Cardiac ventricle fibroblast (primary cell): ENCODE results near the gene PLCH2. TPM values are rescaled to one million over a fixed set of nuclear protein-coding genes. Genes with fewer than 3 reads are reported as not detected.

Source experiments
- total RNA-seq: library from RNA; depleted of rRNA; stranded (reverse); fragments of >200 nt; gene quantifications from 2 replicates; pipeline ENCODE4 v1.2.3, GENCODE V29; 2015

Gene PLCH2, protein sequence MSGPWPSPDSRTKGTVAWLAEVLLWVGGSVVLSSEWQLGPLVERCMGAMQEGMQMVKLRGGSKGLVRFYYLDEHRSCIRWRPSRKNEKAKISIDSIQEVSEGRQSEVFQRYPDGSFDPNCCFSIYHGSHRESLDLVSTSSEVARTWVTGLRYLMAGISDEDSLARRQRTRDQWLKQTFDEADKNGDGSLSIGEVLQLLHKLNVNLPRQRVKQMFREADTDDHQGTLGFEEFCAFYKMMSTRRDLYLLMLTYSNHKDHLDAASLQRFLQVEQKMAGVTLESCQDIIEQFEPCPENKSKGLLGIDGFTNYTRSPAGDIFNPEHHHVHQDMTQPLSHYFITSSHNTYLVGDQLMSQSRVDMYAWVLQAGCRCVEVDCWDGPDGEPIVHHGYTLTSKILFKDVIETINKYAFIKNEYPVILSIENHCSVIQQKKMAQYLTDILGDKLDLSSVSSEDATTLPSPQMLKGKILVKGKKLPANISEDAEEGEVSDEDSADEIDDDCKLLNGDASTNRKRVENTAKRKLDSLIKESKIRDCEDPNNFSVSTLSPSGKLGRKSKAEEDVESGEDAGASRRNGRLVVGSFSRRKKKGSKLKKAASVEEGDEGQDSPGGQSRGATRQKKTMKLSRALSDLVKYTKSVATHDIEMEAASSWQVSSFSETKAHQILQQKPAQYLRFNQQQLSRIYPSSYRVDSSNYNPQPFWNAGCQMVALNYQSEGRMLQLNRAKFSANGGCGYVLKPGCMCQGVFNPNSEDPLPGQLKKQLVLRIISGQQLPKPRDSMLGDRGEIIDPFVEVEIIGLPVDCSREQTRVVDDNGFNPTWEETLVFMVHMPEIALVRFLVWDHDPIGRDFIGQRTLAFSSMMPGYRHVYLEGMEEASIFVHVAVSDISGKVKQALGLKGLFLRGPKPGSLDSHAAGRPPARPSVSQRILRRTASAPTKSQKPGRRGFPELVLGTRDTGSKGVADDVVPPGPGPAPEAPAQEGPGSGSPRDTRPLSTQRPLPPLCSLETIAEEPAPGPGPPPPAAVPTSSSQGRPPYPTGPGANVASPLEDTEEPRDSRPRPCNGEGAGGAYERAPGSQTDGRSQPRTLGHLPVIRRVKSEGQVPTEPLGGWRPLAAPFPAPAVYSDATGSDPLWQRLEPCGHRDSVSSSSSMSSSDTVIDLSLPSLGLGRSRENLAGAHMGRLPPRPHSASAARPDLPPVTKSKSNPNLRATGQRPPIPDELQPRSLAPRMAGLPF (N-terminal part only)
- total RNA-seq, result not detected in 2 replicates

DNA sequence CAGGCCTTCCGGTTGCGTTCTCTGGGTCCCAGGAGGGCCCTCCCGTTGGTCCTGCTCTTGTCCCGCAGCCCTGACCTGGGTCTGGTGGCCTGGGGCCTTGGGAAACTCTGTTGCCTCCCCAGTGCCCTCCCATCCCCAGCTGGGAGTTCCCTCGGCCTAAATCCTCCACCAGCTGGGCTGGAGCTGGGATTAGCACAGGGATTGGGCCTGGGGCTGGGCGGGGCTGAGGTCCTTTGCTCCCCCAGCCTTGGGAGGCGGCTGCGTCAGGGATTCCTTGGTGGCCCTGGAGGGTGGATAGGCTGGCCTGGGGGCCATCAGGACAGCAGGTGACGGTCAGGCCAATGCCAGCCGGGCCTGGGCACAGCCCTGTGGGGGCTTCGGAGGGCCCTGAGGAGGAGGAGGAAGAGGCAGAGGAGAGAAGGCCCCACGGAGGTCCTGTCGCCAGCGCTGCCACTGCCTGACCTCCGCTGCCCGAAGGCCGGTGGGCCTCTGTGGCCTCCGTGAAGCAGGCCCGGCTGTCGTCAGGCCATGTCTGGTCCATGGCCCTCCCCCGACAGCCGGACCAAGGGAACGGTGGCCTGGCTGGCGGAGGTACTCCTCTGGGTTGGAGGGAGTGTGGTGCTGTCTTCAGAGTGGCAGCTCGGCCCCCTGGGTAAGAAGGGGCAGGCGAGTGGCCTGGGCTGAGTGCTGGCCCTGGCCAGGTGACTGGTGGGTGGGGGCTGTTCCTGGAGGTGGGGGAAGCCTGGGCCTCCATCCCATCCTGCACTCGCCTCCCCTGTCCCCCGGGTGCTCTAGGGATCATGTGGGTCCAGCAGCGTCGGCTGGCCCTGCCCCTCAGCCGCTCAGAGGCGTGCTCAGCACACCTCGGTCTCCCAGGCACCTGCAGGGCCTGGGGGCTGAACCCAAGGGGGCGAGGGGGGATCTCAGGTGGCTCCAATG, at the start of gene PLCH2:
PLCH2 (plus strand) TSS at position 229 of the 939 bp plus-strand sequence; CDS start at position 529, 300 bp downstream.

DNA sequence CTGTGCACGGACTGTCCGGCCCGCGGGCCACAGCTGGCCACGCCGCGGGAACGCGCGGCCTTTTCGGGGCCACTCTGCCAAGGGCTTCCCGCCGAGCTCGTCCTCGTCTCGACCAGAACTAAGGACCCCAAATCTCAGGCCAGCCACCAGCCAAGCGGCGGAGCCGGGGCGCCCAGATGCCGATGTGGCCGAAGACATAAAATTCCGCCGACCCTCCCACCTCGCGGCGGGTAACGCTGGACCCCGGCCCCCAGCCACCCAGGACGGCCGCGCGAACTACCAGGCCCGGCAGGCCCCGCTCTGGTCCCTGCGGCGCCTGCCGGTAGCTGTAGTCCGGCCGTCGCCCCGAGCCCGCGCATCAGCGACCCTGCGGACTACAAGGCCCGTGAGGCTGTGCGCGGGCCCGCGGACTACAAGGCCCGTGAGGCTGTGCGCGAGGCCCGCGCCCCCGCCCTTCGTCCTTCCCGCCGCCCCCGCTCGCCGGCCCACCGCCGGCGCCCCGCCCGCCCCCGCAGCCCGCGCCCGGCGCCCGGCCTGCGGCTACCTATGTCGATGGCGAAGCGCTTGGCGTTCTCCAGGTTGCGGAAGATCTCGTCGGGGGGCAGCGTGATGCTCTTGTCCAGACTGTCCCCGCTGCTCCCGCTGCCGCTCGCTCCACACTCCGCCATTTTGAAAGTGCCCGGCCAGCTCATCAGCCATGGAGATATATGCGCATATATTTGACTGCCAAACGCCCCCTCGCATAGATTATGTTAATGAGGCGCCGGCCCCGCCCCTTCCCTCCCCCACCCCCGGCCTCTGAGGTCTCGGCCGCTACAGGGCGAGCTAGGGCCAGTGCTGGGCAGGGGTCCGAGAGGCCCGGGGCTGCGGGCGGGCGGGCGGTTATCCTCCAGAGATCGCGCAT, 50.1 kb downstream of the PLCH2 start, which contains the start of gene PANK4:
PANK4 (minus strand) TSS at position 677 of the 904 bp plus-strand sequence; CDS start at position 668, 9 bp downstream.

DNA sequence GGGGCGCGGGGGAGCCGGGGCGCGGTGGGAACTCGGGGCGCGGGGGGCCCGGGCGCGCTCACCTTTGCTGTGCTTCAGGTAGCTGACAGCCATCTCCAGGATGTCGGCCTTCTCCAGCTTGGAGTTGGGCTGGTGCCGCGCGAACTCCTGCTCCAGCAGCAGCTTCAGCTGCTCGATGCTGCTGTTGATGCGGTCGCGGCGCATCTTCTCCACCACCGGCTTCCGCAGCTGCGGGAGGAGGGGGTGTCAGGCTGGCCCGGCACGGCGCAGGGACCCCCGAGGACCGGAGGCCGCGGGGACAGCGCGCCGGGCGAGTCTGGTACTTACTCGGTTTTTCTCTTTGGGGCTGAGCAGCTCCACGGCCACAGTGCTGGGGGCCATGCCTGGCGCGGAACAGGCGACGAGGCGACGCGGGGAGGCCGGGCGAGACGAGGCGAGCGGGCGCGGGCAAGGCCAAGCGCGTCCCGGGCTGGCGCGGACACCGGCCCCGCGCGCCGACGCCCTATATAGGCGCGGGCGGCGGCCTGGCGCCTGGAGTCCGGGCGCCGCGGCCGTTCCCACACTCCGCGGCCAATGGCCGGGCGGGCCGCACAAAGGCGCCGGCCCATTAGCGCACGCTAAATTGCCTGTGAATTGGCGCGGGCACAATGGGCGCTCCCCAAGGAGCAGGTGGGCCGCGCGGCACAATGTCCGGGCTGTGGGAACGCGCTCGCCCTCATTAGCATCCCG, 53.9 kb downstream of the PLCH2 start, which contains the start of gene HES5:
HES5 (minus strand) TSS at position 480 of the 729 bp plus-strand sequence; CDS start at position 381, 99 bp downstream.

Other genes starting within 250 kb of the PLCH2 start
- 62.8 and 70.0 TPM in 2 replicates for gene SKI, start 248.0 kb upstream of the PLCH2 start, total RNA-seq
- gene MORN1, start 84.7 kb upstream of the PLCH2 start, total RNA-seq, result 4.7 and 5.7 TPM in 2 replicates
- 96.5 and 119 TPM in 2 replicates for gene RER1, start 84.4 kb upstream of the PLCH2 start, total RNA-seq
- gene PEX10, start 63.7 kb upstream of the PLCH2 start, total RNA-seq, result 22.2 and 27.0 TPM in 2 replicates
- gene PANK4, start 50.3 kb downstream of the PLCH2 start, total RNA-seq, result 20.5 and 25.7 TPM in 2 replicates
- not detected in 2 replicates for gene HES5, start 54.0 kb downstream of the PLCH2 start, total RNA-seq
- gene TNFRSF14, start 80.1 kb downstream of the PLCH2 start, total RNA-seq, result 15.9 and 23.1 TPM in 2 replicates
- 10.9 and 20.9 TPM in 2 replicates for gene PRXL2B, start 110.5 kb downstream of the PLCH2 start, total RNA-seq
- gene MMEL1, start 156.7 kb downstream of the PLCH2 start, total RNA-seq, result not detected in 2 replicates